HepG2 (cell line): ENCODE measurements around the gene ECD. TPM values are rescaled to one million over a fixed set of nuclear protein-coding genes. Genes with fewer than 3 reads are reported as not detected.

Experiments
- ATAC-seq: fragments of 200-7000 bp; cut with Tn5 transposase; 3 replicates; pipeline ENCODE4 v1.9.1; 2020; ENCODE audit warnings: mild to moderate bottlenecking, moderate library complexity
- BruUV-seq: library from RNA; stranded (reverse); fragments of 400-500 nt; replicated peaks from 2 replicates; lab custom pipeline; 2021; lab: Mats Ljungman, UMichigan
- CTCF ChIA-PET: fragments of 300-600 bp; formaldehyde crosslinking; extraction: SDS; loops from one replicate; lab custom pipeline; 2021; ENCODE audit warnings: low total read pairs, inconsistent platforms, low intra/inter-chr PET ratio; lab: Yijun Ruan, JAX
- POLR2A ChIA-PET: fragments of 350-600 bp; sonication (Branson Sonifier 250); formaldehyde crosslinking; loops from one replicate; lab custom pipeline; 2020; ENCODE audit warnings: antibody characterized with exemption, inconsistent platforms; lab: Yijun Ruan, JAX
- DNase-seq: peaks from one replicate; pipeline ENCODE4 v3.0.0-alpha.2; 2015; ENCODE audit warnings: low spot score
- FAIRE-seq: peaks from 3 replicates; lab custom pipeline; 2011; peaks lifted over from hg19 to GRCh38; lab: Jason Lieb, UNC
- H2AFZ ChIP-seq: one replicate; pipeline ENCODE4 v1.6.1; 2011; ENCODE audit warnings: low read length, inconsistent platforms
- H3K27ac ChIP-seq: fragments of 300-600 bp; 3 replicates; pipeline ENCODE4 v1.8.0; 2011; ENCODE audit warnings: mixed run types, mild to moderate bottlenecking, mixed read lengths, low read length, inconsistent platforms; ENCODE audit not compliant: insufficient read depth; ENCODE audit errors: extremely low read length
- H3K27me3 ChIP-seq, 2 experiments: fragments of 200-600 bp in 1 of 2; 2 replicates in 1 of 2; 3 replicates in 1 of 2; pipeline versions ENCODE4 v1.6.0 to v1.8.0; 2011; ENCODE audit warnings: low read length in 2 of 2, mild to moderate bottlenecking in 2 of 2, moderate library complexity in 2 of 2, inconsistent platforms in 1 of 2; ENCODE audit not compliant: insufficient read depth in 2 of 2, control insufficient read depth in 1 of 2
- H3K36me3 ChIP-seq, 2 experiments: fragments of 200-600 bp in 1 of 2; replicated peaks in 1 of 2; 2 replicates in 1 of 2; 3 replicates in 1 of 2; pipeline versions ENCODE4 v1.5.1 to v1.8.0; 2011; ENCODE audit warnings: low read length in 2 of 2, inconsistent platforms in 1 of 2; ENCODE audit not compliant: insufficient read depth in 2 of 2, control insufficient read depth in 1 of 2
- H3K4me1 ChIP-seq: 2 replicates; pipeline ENCODE4 v1.5.1; 2012; ENCODE audit warnings: low read length, inconsistent platforms; ENCODE audit not compliant: insufficient read depth
- H3K4me2 ChIP-seq: 2 replicates; pipeline ENCODE4 v1.6.0; 2011; ENCODE audit warnings: low read depth, low read length, inconsistent platforms
- H3K4me3 ChIP-seq, 3 experiments: fragments of 200-600 bp in 1 of 3; sonication (generic), shearing (Covaris generic) in 1 of 3; replicated peaks in 1 of 3; 2 replicates each; pipeline ENCODE4 v1.5.1; 2011 to 2016; ENCODE audit warnings: low read length in 3 of 3, inconsistent platforms in 2 of 3, low read depth in 2 of 3, mild to moderate bottlenecking in 2 of 3, control low read depth in 1 of 3, mixed read lengths in 1 of 3; ENCODE audit not compliant: insufficient read depth in 1 of 3
- H3K79me2 ChIP-seq: one replicate; pipeline ENCODE4 v1.6.1; 2011; ENCODE audit warnings: low read length, inconsistent platforms; ENCODE audit not compliant: insufficient read depth
- H3K9ac ChIP-seq: 2 replicates; pipeline ENCODE4 v1.6.0; 2011; ENCODE audit warnings: mild to moderate bottlenecking, low read depth, low read length, inconsistent platforms; ENCODE audit not compliant: insufficient read depth
- H3K9me3 ChIP-seq: 2 replicates; pipeline ENCODE4 v1.5.1; 2012; ENCODE audit warnings: mild to moderate bottlenecking, low read length
- H4K20me1 ChIP-seq: 2 replicates; pipeline ENCODE4 v1.6.0; 2011; ENCODE audit warnings: inconsistent platforms, mild to moderate bottlenecking, low read length, moderate library complexity; ENCODE audit not compliant: insufficient read depth
- GTF3A ChIP-seq: sonication (generic); formaldehyde crosslinking; conservative IDR thresholded peaks from 2 replicates; pipeline ENCODE4 v1.4.0; 2020; ENCODE audit warnings: mild to moderate bottlenecking, missing genetic modification reagents
- HMG20B ChIP-seq: conservative IDR thresholded peaks from 2 replicates; pipeline ENCODE4 v1.6.1; 2016; ENCODE audit warnings: missing genetic modification reagents, missing compliant biosample characterization
- MATR3 ChIP-seq: sonication (generic); formaldehyde crosslinking; IDR thresholded peaks from 2 replicates; pipeline ENCODE4 v1.4.0; 2020; ENCODE audit warnings: missing genetic modification reagents
- RARA ChIP-seq: IDR thresholded peaks from 2 replicates; pipeline ENCODE4 v1.6.1; 2016; ENCODE audit warnings: missing genetic modification reagents, missing compliant biosample characterization
- SAFB2 ChIP-seq: sonication (generic); formaldehyde crosslinking; IDR thresholded peaks from 2 replicates; pipeline ENCODE4 v1.5.1; 2020; ENCODE audit warnings: missing genetic modification reagents, low read depth, mild to moderate bottlenecking, borderline replicate concordance
- SMARCC2 ChIP-seq: fragments of 450-650 bp; IDR thresholded peaks from 2 replicates; pipeline ENCODE4 v1.6.1; 2017; ENCODE audit warnings: antibody characterized with exemption, mild to moderate bottlenecking
- TFDP2 ChIP-seq: sonication (generic); formaldehyde crosslinking; IDR thresholded peaks from 2 replicates; pipeline ENCODE4 v1.4.0; 2020; ENCODE audit warnings: missing genetic modification reagents
- ZBTB26 ChIP-seq: IDR thresholded peaks from 2 replicates; pipeline ENCODE4 v1.6.1; 2016; ENCODE audit warnings: missing compliant biosample characterization, missing genetic modification reagents, borderline replicate concordance
- ZNF280B ChIP-seq: sonication (generic); formaldehyde crosslinking; IDR thresholded peaks from 2 replicates; pipeline ENCODE4 v1.5.0; 2020; ENCODE audit warnings: missing genetic modification reagents, mild to moderate bottlenecking, borderline replicate concordance
- ZNF30 ChIP-seq: sonication (generic); formaldehyde crosslinking; IDR thresholded peaks from 2 replicates; pipeline ENCODE4 v1.5.0; 2020; ENCODE audit warnings: mild to moderate bottlenecking, missing genetic modification reagents
- ZNF331 ChIP-seq: sonication (generic); formaldehyde crosslinking; IDR thresholded peaks from 2 replicates; pipeline ENCODE4 v1.4.0; 2020; ENCODE audit warnings: missing genetic modification reagents
- ZNF367 ChIP-seq: sonication (generic); formaldehyde crosslinking; IDR thresholded peaks from 2 replicates; pipeline ENCODE4 v1.4.0; 2020; ENCODE audit warnings: missing genetic modification reagents, borderline replicate concordance
- ZSCAN20 ChIP-seq: sonication (generic); formaldehyde crosslinking; IDR thresholded peaks from 2 replicates; pipeline ENCODE4 v1.4.0; 2020; ENCODE audit warnings: missing genetic modification reagents, mild to moderate bottlenecking, borderline replicate concordance
- WGBS: methylation state at CpG from one replicate; pipeline ENCODE4 v1.1.6; 2017; ENCODE audit warnings: low lambda C conversion rate; 5-methylcytosine and 5-hydroxymethylcytosine counted together
- in situ Hi-C: cut with HindIII; loops from 2 replicates; pipeline ENCODE4 v1.10.0; 2017; ENCODE audit warnings: low pct_unique_long_range_greater_than_20kb; ENCODE audit not compliant: extremely low pct_ligation_motif_present
- intact Hi-C: fragments of 100-400 bp; cut with micrococcal nuclease; formaldehyde crosslinking; loops from one replicate; pipeline ENCODE4 v1.10.0; 2022; ENCODE audit not compliant: unreplicated experiment
- polyA plus RNA-seq, 8 experiments: library from polyadenylated mRNA; depleted of rRNA in 3 of 8; stranded (reverse) in 7 of 8; unstranded in 1 of 8; fragments of >200 nt; fragmentation: Illumina TruSeq in 4 of 8; extraction: Trizol in 4 of 8; gene quantifications; 2 replicates each; pipeline versions ENCODE4 v1.2.1 to v1.2.3, GENCODE V29; 2011 to 2016; ENCODE audit warnings: low read depth in 4 of 8, missing spikeins in 1 of 8, mixed read lengths in 1 of 8; ENCODE audit not compliant: insufficient read depth in 1 of 8
- total RNA-seq, 5 experiments: library from RNA; depleted of rRNA; stranded (reverse); fragments of >200 nt; fragmentation: Illumina TruSeq; extraction: Trizol; gene quantifications; 2 replicates each; pipeline ENCODE4 v1.2.3, GENCODE V29; 2016; ENCODE audit warnings: low read depth in 1 of 5

ECD gene
- total and polyA plus RNA-seq, 2 of the 13 experiments (the other 11 are each of a cell fraction or from before 2014, with no cell fraction given), result 21.5 to 27.6 TPM

GRCh38 chr10:73166972-73167371 is 836 bp downstream of the ECD start (continued):
- TF ChIP-seq ZBTB26 (CRISPR knock-in tag) (no peak), RARA (CRISPR knock-in tag) (no peak)

GRCh38 chr10:73163096-73163495 is 4.7 kb downstream of the ECD start:
- CTCF ChIA-PET, result no interaction called here

GRCh38 chr10:73161662-73162061 is 6.1 kb downstream of the ECD start:
- Histone ChIP-seq H3K27ac (no peak overlapping the region), H3K36me3 (peaks cover 3 to 37% of the 10 kb centered on the region in 2 experiments), H3K9ac (no peak overlapping the region), H3K4me2 (no peak overlapping the region), H3K27me3 (no peaks in the 10 kb centered on the region; a peak in 1 of 5 replicates), H2AFZ (no peak overlapping the region), H3K4me3 (no peak overlapping the region), H3K9me3 (no peaks in the 10 kb centered on the region), H3K79me2 (peaks cover 52% of the 10 kb centered on the region), H4K20me1 (peaks cover 3% of the 10 kb centered on the region; the same call in 1 of the 2 replicates), H3K4me1 (peaks cover 24% of the 10 kb centered on the region)
- no peak for ATAC-seq
- ChIA-PET POLR2A (interaction anchor here (1.6 kb wide), 1 partner anchor 66 kb away, joined by 3 read pairs; the partner anchor contains the start of gene P4HA1), CTCF (no interaction called here)
- intact Hi-C loops (no loop called here), in situ Hi-C loops (no loop called here)
- WGBS, result 96% methylated on average over 3 of the region's 3 CpGs
- DNase-seq, result no peak
- BruUV-seq, result no TSS peak
- no peak for FAIRE-seq
- TF ChIP-seq MATR3 (CRISPR knock-in tag) (no peak), SAFB2 (no peak), HMG20B (CRISPR knock-in tag) (no peak), ZNF30 (CRISPR knock-in tag) (no peak), GTF3A (no peak), SMARCC2 (no peak), ZNF280B (CRISPR knock-in tag) (no peak), TFDP2 (no peak), ZNF331 (CRISPR knock-in tag) (no peak), ZNF367 (no peak)

More at GRCh38 chr10:73163096-73163495, 4.7 kb downstream of the ECD start:
- DNase-seq (no peak), FAIRE-seq (no peak), ATAC-seq (no peak)
- intact Hi-C loops (no loop called here), in situ Hi-C loops (no loop called here)
- H3K9me3 ChIP-seq, result no peaks in the 10 kb centered on the region
- no peaks in the 10 kb centered on the region; a peak in 1 of 5 replicates for H3K27me3 ChIP-seq
- no peak overlapping the region for H2AFZ ChIP-seq
- POLR2A ChIA-PET, result interaction anchor here (1.6 kb wide), 1 partner anchor 67 kb away, joined by 3 read pairs; the partner anchor contains the start of gene P4HA1
- H3K27ac ChIP-seq, result no peak overlapping the region
- no peak overlapping the region for H3K9ac ChIP-seq
- WGBS, result 97% methylated on average over 2 of the region's 2 CpGs
- H3K79me2 ChIP-seq, result peaks cover 63% of the 10 kb centered on the region
- H3K4me2 ChIP-seq, result no peak overlapping the region
- no peak overlapping the region for H3K4me3 ChIP-seq
- H3K36me3 ChIP-seq, result peaks cover 2 to 37% of the 10 kb centered on the region in 2 experiments
- H4K20me1 ChIP-seq, result peaks cover 3% of the 10 kb centered on the region; the same call in 1 of the 2 replicates
- no TSS peak for BruUV-seq
- peaks cover 29% of the 10 kb centered on the region for H3K4me1 ChIP-seq
- no peak for TF ChIP-seq ZSCAN20 (CRISPR knock-in tag)
